ENCODE results near the gene TOB1.

Gene TOB1

DNA sequence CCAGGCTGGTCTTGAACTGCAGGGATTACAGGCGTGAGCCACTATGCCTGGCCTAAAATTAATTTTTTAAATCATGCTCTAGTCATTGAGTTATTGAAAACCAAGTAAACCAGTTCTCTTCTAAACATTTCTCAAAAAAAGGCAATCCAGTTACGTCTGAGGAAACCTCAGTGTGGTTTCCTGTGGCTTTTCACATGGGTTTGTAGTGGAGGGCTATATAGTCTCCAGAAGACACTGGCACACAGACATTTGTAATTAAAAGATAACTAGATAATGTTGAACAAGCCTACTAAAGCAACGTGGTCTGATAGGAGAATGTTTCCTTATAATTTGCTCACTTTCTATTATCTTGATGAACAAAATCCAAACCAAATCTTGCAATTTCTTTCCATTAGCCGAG lies 5.2 kb upstream of the TOB1 start:
- TF ChIP-seq, protein P1, sequence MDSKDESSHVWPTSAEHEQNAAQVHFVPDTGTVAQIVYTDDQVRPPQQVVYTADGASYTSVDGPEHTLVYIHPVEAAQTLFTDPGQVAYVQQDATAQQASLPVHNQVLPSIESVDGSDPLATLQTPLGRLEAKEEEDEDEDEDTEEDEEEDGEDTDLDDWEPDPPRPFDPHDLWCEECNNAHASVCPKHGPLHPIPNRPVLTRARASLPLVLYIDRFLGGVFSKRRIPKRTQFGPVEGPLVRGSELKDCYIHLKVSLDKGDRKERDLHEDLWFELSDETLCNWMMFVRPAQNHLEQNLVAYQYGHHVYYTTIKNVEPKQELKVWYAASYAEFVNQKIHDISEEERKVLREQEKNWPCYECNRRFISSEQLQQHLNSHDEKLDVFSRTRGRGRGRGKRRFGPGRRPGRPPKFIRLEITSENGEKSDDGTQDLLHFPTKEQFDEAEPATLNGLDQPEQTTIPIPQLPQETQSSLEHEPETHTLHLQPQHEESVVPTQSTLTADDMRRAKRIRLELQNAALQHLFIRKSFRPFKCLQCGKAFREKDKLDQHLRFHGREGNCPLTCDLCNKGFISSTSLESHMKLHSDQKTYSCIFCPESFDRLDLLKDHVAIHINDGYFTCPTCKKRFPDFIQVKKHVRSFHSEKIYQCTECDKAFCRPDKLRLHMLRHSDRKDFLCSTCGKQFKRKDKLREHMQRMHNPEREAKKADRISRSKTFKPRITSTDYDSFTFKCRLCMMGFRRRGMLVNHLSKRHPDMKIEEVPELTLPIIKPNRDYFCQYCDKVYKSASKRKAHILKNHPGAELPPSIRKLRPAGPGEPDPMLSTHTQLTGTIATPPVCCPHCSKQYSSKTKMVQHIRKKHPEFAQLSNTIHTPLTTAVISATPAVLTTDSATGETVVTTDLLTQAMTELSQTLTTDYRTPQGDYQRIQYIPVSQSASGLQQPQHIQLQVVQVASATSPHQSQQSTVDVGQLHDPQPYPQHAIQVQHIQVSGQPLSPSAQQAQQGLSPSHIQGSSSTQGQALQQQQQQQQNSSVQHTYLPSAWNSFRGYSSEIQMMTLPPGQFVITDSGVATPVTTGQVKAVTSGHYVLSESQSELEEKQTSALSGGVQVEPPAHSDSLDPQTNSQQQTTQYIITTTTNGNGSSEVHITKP (tag by site-specific recombination; IDR thresholded peaks at IDR 0.05), result no peak
- TF ChIP-seq FEZF1 (tag by site-specific recombination; IDR thresholded peaks at IDR 0.05) (no peak), ZBTB7A (tag by site-specific recombination; IDR thresholded peaks at IDR 0.05; ENCODE audit: low read depth) (no peak), ZNF768 (tag by site-specific recombination; IDR thresholded peaks at IDR 0.05) (no peak), ZNF426 (tag by site-specific recombination; IDR thresholded peaks at IDR 0.05) (no peak), ZNF549 (tag by site-specific recombination; IDR thresholded peaks at IDR 0.05) (no peak), ZXDB (tag by site-specific recombination; IDR thresholded peaks at IDR 0.05) (no peak), HOXC10 (CRISPR knock-in tag; IDR thresholded peaks at IDR 0.05) (no peak), ZEB2 (tag by site-specific recombination; IDR thresholded peaks at IDR 0.05) (no peak), ZNF274 (IDR thresholded peaks at IDR 0.05; ENCODE audit: low read length) (no peak), ZNF274 (tag by site-specific recombination; IDR thresholded peaks at IDR 0.05; ENCODE audit: borderline replicate concordance) (no peak)
- TF ChIP-seq, protein P2, sequence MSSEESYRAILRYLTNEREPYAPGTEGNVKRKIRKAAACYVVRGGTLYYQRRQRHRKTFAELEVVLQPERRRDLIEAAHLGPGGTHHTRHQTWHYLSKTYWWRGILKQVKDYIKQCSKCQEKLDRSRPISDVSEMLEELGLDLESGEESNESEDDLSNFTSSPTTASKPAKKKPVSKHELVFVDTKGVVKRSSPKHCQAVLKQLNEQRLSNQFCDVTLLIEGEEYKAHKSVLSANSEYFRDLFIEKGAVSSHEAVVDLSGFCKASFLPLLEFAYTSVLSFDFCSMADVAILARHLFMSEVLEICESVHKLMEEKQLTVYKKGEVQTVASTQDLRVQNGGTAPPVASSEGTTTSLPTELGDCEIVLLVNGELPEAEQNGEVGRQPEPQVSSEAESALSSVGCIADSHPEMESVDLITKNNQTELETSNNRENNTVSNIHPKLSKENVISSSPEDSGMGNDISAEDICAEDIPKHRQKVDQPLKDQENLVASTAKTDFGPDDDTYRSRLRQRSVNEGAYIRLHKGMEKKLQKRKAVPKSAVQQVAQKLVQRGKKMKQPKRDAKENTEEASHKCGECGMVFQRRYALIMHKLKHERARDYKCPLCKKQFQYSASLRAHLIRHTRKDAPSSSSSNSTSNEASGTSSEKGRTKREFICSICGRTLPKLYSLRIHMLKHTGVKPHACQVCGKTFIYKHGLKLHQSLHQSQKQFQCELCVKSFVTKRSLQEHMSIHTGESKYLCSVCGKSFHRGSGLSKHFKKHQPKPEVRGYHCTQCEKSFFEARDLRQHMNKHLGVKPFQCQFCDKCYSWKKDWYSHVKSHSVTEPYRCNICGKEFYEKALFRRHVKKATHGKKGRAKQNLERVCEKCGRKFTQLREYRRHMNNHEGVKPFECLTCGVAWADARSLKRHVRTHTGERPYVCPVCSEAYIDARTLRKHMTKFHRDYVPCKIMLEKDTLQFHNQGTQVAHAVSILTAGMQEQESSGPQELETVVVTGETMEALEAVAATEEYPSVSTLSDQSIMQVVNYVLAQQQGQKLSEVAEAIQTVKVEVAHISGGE (tag by site-specific recombination; conservative IDR thresholded peaks at IDR 0.05; ENCODE audit: low read depth), result no peak
- TF ChIP-seq, protein P3, sequence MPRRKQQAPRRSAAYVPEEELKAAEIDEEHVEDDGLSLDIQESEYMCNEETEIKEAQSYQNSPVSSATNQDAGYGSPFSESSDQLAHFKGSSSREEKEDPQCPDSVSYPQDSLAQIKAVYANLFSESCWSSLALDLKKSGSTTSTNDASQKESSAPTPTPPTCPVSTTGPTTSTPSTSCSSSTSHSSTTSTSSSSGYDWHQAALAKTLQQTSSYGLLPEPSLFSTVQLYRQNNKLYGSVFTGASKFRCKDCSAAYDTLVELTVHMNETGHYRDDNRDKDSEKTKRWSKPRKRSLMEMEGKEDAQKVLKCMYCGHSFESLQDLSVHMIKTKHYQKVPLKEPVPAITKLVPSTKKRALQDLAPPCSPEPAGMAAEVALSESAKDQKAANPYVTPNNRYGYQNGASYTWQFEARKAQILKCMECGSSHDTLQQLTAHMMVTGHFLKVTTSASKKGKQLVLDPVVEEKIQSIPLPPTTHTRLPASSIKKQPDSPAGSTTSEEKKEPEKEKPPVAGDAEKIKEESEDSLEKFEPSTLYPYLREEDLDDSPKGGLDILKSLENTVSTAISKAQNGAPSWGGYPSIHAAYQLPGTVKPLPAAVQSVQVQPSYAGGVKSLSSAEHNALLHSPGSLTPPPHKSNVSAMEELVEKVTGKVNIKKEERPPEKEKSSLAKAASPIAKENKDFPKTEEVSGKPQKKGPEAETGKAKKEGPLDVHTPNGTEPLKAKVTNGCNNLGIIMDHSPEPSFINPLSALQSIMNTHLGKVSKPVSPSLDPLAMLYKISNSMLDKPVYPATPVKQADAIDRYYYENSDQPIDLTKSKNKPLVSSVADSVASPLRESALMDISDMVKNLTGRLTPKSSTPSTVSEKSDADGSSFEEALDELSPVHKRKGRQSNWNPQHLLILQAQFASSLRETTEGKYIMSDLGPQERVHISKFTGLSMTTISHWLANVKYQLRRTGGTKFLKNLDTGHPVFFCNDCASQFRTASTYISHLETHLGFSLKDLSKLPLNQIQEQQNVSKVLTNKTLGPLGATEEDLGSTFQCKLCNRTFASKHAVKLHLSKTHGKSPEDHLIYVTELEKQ (tag by site-specific recombination; IDR thresholded peaks at IDR 0.05; ENCODE audit: borderline replicate concordance), result no peak
- TF ChIP-seq, protein P4, sequence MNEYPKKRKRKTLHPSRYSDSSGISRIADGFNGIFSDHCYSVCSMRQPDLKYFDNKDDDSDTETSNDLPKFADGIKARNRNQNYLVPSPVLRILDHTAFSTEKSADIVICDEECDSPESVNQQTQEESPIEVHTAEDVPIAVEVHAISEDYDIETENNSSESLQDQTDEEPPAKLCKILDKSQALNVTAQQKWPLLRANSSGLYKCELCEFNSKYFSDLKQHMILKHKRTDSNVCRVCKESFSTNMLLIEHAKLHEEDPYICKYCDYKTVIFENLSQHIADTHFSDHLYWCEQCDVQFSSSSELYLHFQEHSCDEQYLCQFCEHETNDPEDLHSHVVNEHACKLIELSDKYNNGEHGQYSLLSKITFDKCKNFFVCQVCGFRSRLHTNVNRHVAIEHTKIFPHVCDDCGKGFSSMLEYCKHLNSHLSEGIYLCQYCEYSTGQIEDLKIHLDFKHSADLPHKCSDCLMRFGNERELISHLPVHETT (tag by site-specific recombination; IDR thresholded peaks at IDR 0.05), result no peak
- TF ChIP-seq, protein P5, sequence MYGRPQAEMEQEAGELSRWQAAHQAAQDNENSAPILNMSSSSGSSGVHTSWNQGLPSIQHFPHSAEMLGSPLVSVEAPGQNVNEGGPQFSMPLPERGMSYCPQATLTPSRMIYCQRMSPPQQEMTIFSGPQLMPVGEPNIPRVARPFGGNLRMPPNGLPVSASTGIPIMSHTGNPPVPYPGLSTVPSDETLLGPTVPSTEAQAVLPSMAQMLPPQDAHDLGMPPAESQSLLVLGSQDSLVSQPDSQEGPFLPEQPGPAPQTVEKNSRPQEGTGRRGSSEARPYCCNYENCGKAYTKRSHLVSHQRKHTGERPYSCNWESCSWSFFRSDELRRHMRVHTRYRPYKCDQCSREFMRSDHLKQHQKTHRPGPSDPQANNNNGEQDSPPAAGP (tag by site-specific recombination; IDR thresholded peaks at IDR 0.05), result no peak
- POLR2A ChIA-PET, result interaction anchor here (1.6 kb wide), 1 partner anchor 19 kb away, joined by 3 read pairs; no protein-coding TSS in a partner anchor
- H3K4me1 ChIP-seq (ENCODE audit: control insufficient read depth, insufficient read depth, low read length), result peaks cover 10% of the 10 kb centered on the region
- H3K36me3 ChIP-seq (ENCODE audit: control insufficient read depth in 2 of 2, insufficient read depth in 1 of 2, low read length in 2 of 2), result no peaks in the 10 kb centered on the region
- H3K9me3 ChIP-seq (ENCODE audit: control insufficient read depth, insufficient read depth, low read depth, low read length), result no peaks in the 10 kb centered on the region
- no peak overlapping the region for H3K27ac ChIP-seq (ENCODE audit: extremely low read depth, low read depth, low read length)
- CTCF ChIA-PET, result interaction anchor here (0.5 kb wide), 1 partner anchor 84 kb away, joined by 3 read pairs; no protein-coding TSS in a partner anchor
- H3K4me3 ChIP-seq (ENCODE audit: low read depth, low read length), result no peak overlapping the region

Measured in HEK293 (cell line).